Bronchial smooth muscle cell (primary cell): ENCODE results near the gene CCER1. TPM values are rescaled to one million over a fixed set of nuclear protein-coding genes. Genes with fewer than 3 reads are reported as not detected.

Experiments used
- total RNA-seq: library from RNA; depleted of rRNA; stranded (reverse); fragments of >200 nt; gene quantifications from 2 replicates; pipeline ENCODE4 v1.2.1, GENCODE V29; 2014

The CCER1 gene
- total RNA-seq = not detected in 2 replicates

GRCh38 chr12:90954921-90955320 is at the start of gene CCER1:
Gene CCER1, minus strand, starts transcription at chr12:90955176. Its CDS starts 434 bp downstream, at chr12:90954742.

Other genes starting within 250 kb of the CCER1 start
- not detected in 2 replicates for gene EPYC, start 49.8 kb upstream of the CCER1 start, total RNA-seq
- not detected in 2 replicates for gene KERA, start 102.8 kb upstream of the CCER1 start, total RNA-seq
- gene LUM, start 156.3 kb upstream of the CCER1 start, total RNA-seq = 359 and 496 TPM in 2 replicates
- gene DCN, start 227.6 kb upstream of the CCER1 start, total RNA-seq = 1,434 and 3,853 TPM in 2 replicates